ENCODE measurements around the gene MTFMT. TPM values are rescaled to one million over a fixed set of nuclear protein-coding genes. Genes with fewer than 3 reads are reported as not detected.
"Not testable (repeated sequence)": the region's sequence is repeated elsewhere in the genome, so short reads cannot be mapped to it uniquely, and the experiment has no call there.

Gene MTFMT
- total and polyA plus RNA-seq, 4 donors: 6.8 to 14.7 (median 8.4) TPM

DNA sequence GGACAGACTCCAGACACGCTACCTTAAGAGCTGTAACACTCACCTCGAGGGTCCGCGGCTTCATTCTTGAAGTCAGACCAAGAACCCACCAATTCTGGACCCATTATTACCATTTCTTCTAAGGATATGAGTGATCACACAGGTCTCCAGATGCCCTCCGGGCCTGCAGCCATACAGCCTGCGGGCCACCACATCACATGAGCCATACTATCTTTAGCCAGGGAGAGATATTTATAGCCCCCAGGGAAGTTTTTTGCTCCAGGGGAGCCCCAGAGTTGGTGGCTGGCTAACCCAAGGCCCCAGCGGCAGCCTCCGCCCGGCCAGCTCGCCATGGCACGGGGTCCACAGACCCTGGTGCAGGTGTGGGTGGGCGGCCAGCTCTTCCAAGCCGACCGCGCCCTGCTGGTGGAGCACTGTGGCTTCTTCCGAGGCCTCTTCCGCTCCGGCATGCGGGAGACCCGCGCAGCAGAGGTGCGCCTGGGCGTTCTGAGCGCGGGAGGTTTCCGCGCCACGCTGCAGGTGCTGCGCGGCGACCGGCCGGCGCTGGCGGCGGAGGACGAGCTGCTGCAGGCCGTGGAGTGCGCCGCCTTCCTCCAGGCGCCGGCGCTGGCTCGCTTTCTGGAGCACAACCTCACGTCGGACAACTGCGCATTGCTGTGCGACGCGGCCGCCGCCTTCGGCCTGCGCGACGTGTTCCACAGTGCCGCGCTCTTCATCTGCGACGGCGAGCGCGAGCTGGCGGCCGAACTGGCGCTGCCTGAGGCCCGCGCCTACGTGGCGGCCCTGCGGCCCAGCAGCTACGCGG is 47.2 kb upstream of the MTFMT start, which contains the start of gene KBTBD13:
TSS of gene KBTBD13 (plus strand) at position 261 of the 805 bp plus-strand sequence. CDS start at position 331, 70 bp downstream.
- Histone ChIP-seq H3K27me3 (ENCODE audit: control insufficient read depth in 4 of 4, insufficient read depth in 4 of 4, low read length in 3 of 4) (no peaks in the 10 kb centered on the region), H3K36me3 (ENCODE audit: control insufficient read depth in 4 of 4, insufficient read depth in 3 of 4, low read depth in 1 of 4, low read length in 3 of 4) (no peaks in the 10 kb centered on the region), H3K9me3 (ENCODE audit: control insufficient read depth in 4 of 4, low read length in 3 of 4) (no peaks in the 10 kb centered on the region), H3K27ac (ENCODE audit: low read depth in 1 of 2, low read length in 2 of 2) (no peak within 1 kb of the TSS), H3K4me1 (ENCODE audit: control insufficient read depth in 4 of 4, insufficient read depth in 4 of 4, low read length in 3 of 4) (peaks cover 0 to 5% (median 2%) of the 10 kb centered on the region in 4 donors), H3K9ac (ENCODE audit: low read depth in 1 of 2, low read length in 2 of 2) (no peak within 1 kb of the TSS), H3K4me3 (ENCODE audit: low read depth in 1 of 3, low read length in 3 of 3) (no peak within 1 kb of the TSS)
- DNase-seq (ENCODE audit: low spot score): no peak
- TF ChIP-seq RXRA (IDR thresholded peaks at IDR 0.05): no peak
- 69% methylated on average over 73 of the region's 73 CpGs for WGBS

- DNase-seq (ENCODE audit: low spot score); H3K9me3 ChIP-seq (ENCODE audit: control insufficient read depth in 4 of 4, low read length in 3 of 4); H3K36me3 ChIP-seq (ENCODE audit: control insufficient read depth in 4 of 4, insufficient read depth in 3 of 4, low read depth in 1 of 4, low read length in 3 of 4); H3K4me1 ChIP-seq (ENCODE audit: control insufficient read depth in 4 of 4, insufficient read depth in 4 of 4, low read length in 3 of 4); H3K27ac ChIP-seq (ENCODE audit: low read depth in 1 of 2, low read length in 2 of 2); H3K4me3 ChIP-seq (ENCODE audit: low read depth in 1 of 3, low read length in 3 of 3); H3K27me3 ChIP-seq (ENCODE audit: control insufficient read depth in 4 of 4, insufficient read depth in 4 of 4, low read length in 3 of 4); H3K9ac ChIP-seq (ENCODE audit: low read depth in 1 of 2, low read length in 2 of 2): not testable (repeated sequence)
- 83% methylated on average over 12 of the region's 12 CpGs for WGBS
Observed at GRCh38 chr15:65075607-65076395, 46.4 kb upstream of the MTFMT start.

DNA sequence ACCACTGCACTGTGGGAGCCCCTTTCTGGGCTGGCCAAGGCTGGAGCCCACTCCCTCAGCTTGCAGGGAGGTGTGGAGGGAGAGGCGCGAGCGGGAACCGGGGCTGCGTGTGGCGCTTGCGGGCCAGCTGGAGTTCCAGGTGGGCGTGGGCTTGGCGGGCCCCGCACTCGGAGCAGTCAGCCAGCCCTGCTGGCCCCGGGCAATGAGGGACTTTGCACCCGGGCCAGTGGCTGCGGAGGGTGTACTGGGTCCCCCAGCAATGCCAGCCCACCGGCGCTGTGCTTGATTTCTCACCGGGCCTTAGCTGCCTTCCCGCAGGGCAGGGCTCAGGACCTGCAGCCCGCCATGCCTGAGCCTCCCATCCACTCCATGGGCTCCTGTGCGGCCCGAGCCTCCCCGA is 45.5 kb upstream of the MTFMT start:
- not testable (repeated sequence) for H3K27ac ChIP-seq (ENCODE audit: low read depth in 1 of 2, low read length in 2 of 2); H3K9ac ChIP-seq (ENCODE audit: low read depth in 1 of 2, low read length in 2 of 2); H3K27me3 ChIP-seq (ENCODE audit: control insufficient read depth in 4 of 4, insufficient read depth in 4 of 4, low read length in 3 of 4); H3K9me3 ChIP-seq (ENCODE audit: control insufficient read depth in 4 of 4, low read length in 3 of 4); H3K4me3 ChIP-seq (ENCODE audit: low read depth in 1 of 3, low read length in 3 of 3); H3K36me3 ChIP-seq (ENCODE audit: control insufficient read depth in 4 of 4, insufficient read depth in 3 of 4, low read depth in 1 of 4, low read length in 3 of 4); DNase-seq (ENCODE audit: low spot score); H3K4me1 ChIP-seq (ENCODE audit: control insufficient read depth in 4 of 4, insufficient read depth in 4 of 4, low read length in 3 of 4)
- 97% methylated on average over 21 of the region's 22 CpGs for WGBS

DNA sequence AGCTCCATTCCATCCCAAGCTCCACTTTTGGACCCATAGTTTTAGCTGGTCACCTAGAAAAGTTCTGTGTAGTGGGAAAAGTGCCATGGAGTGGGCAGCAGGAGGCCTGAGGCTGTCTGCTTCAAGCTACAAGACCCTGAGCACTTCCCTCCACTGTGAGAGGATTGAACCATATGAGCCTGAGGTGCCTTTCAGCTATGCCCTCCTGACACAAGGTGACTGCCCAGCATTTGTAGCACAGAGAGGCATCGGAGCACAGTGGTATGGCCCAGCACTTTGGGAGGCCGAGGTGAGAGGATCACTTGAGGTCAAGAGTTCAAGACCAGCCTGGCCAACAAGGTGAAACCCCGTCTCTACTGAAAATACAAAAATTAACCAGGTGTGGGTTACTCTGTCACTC is 43.2 kb upstream of the MTFMT start:
- Histone ChIP-seq H3K9me3 (ENCODE audit: control insufficient read depth in 4 of 4, low read length in 3 of 4) (no peaks in the 10 kb centered on the region), H3K4me3 (ENCODE audit: low read depth in 1 of 3, low read length in 3 of 3) (no peak overlapping the region), H3K9ac (ENCODE audit: low read depth in 1 of 2, low read length in 2 of 2) (no peak overlapping the region), H3K36me3 (ENCODE audit: control insufficient read depth in 4 of 4, insufficient read depth in 3 of 4, low read depth in 1 of 4, low read length in 3 of 4) (no peaks in the 10 kb centered on the region), H3K27ac (ENCODE audit: low read depth in 1 of 2, low read length in 2 of 2) (no peak overlapping the region), H3K27me3 (ENCODE audit: control insufficient read depth in 4 of 4, insufficient read depth in 4 of 4, low read length in 3 of 4) (no peaks in the 10 kb centered on the region), H3K4me1 (ENCODE audit: control insufficient read depth in 4 of 4, insufficient read depth in 4 of 4, low read length in 3 of 4) (peaks cover 0 to 2% (median under 1%) of the 10 kb centered on the region in 4 donors)
- TF ChIP-seq FOXA1 (IDR thresholded peaks at IDR 0.05) (no peak), MAX (IDR thresholded peaks at IDR 0.05) (no peak), GABPA (IDR thresholded peaks at IDR 0.05 in 1 of 2, conservative IDR thresholded peaks at IDR 0.05 in 1 of 2) (no peak), RAD21 (IDR thresholded peaks at IDR 0.05) (no peak), RXRA (IDR thresholded peaks at IDR 0.05) (no peak), SP1 (IDR thresholded peaks at IDR 0.05) (no peak), ATF3 (IDR thresholded peaks at IDR 0.05) (no peak), YY1 (IDR thresholded peaks at IDR 0.05) (no peak), FOXA2 (IDR thresholded peaks at IDR 0.05) (no peak), JUND (IDR thresholded peaks at IDR 0.05) (no peak)
- 92% methylated on average over 3 of the region's 3 CpGs for WGBS
- DNase-seq (ENCODE audit: low spot score): no peak
